Measurements from ENCODE around the gene FAM236A.
"Not testable (repeated sequence)": the region's sequence is repeated elsewhere in the genome, so short reads cannot be mapped to it uniquely, and the experiment has no call there.

- not testable (repeated sequence) for TF ChIP-seq POLR2AphosphoS5 (IDR thresholded peaks at IDR 0.05; ENCODE audit: borderline replicate concordance, low read depth, low read length); EZH2 (IDR thresholded peaks at IDR 0.05)
Observed at GRCh38 chrX:72932283-72932682, 5.7 kb upstream of the FAM236A start.

All from SK-N-MC (cell line).